Measurements from ENCODE around the gene ACYP2.
"Not testable (repeated sequence)": the region's sequence is repeated elsewhere in the genome, so short reads cannot be mapped to it uniquely, and the experiment has no call there.

ACYP2 gene

DNA sequence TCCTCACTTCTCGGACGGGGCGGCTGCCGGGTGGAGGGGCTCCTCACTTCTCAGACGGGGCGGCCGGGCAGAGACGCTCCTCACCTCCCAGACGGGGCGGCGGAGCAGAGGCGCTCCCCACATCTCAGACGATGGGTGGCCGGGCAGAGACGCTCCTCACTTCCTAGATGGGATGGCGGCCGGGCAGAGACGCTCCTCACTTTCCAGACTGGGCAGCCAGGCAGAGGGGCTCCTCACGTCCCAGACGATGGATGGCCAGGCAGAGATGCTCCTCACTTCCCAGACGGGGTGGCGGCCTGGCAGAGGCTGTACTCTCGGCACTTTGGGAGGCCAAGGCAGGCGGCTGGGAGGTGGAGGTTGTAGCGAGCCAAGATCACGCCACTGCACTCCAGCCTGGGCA is 19.3 kb upstream of the ACYP2 start:
- H3K4me1 ChIP-seq (ENCODE audit: control extremely low read depth in 1 of 4, control insufficient read depth in 4 of 4, insufficient read depth in 4 of 4, low read length in 3 of 4), result peaks cover 0 to 11% (median 0%) of the 10 kb centered on the region in 4 experiments

DNA sequence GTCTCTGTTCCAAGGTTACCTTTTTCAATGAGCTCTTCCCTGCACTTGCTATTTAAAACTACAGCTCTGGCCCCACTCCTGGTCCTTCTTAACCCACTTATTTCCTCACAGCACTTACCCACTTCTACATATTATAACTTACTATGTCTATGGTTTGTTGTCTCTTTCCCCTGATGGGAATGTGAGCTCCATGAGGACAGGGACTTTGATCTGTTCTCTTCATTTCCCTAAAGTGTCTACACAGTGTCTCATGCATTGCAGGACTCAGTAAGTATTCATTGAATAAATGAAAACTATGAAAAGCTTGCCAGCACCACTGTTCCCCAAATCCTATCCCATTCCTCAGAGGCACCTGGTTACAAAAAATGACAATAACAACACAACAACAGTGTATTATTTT is 18.3 kb upstream of the ACYP2 start:
- H3K36me3 ChIP-seq (ENCODE audit: control insufficient read depth in 4 of 4, insufficient read depth in 4 of 4, low read length in 3 of 4), result no peaks in the 10 kb centered on the region
- H3K4me1 ChIP-seq (ENCODE audit: control extremely low read depth in 1 of 4, control insufficient read depth in 4 of 4, insufficient read depth in 4 of 4, low read length in 3 of 4), result peaks cover 0 to 11% (median 0%) of the 10 kb centered on the region in 4 experiments
- DNase-seq, result no peak
- no peak overlapping the region for H3K27ac ChIP-seq (ENCODE audit: insufficient read depth in 1 of 2, low read depth in 1 of 2, low read length in 2 of 2, poor library complexity in 1 of 2, severe bottlenecking in 2 of 2)
- H3K27me3 ChIP-seq (replicated peaks in 2 of 5; ENCODE audit: control insufficient read depth in 4 of 5, insufficient read depth in 5 of 5, low read length in 4 of 5), result no peaks in the 10 kb centered on the region
- POLR2A ChIA-PET, result interaction anchor here (0.6 kb wide), 1 partner anchor 206 kb away, joined by 3 read pairs; no protein-coding TSS in a partner anchor
- CTCF ChIA-PET, result interaction anchor here (1.4 to 1.7 kb wide), 2 partner anchors 10 to 17 kb away, joined by 4 read pairs; no protein-coding TSS in a partner anchor
- no peaks in the 10 kb centered on the region for H3K9me3 ChIP-seq (ENCODE audit: control extremely low read depth in 1 of 5, control insufficient read depth in 4 of 5, insufficient read depth in 2 of 5, low read depth in 1 of 5, low read length in 4 of 5)
- H3K4me3 ChIP-seq (ENCODE audit: control insufficient read depth in 1 of 7, extremely low read depth in 1 of 7, insufficient read depth in 4 of 7, low read depth in 2 of 7, low read length in 6 of 7), result no peak overlapping the region

More for the DNA sequence above, 19.3 kb upstream of the ACYP2 start:
- DNase-seq; POLR2A ChIA-PET; H3K4me3 ChIP-seq (ENCODE audit: control insufficient read depth in 1 of 7, extremely low read depth in 1 of 7, insufficient read depth in 4 of 7, low read depth in 2 of 7, low read length in 6 of 7); H3K27me3 ChIP-seq (replicated peaks in 2 of 5; ENCODE audit: control insufficient read depth in 4 of 5, insufficient read depth in 5 of 5, low read length in 4 of 5); H3K27ac ChIP-seq (ENCODE audit: insufficient read depth in 1 of 2, low read depth in 1 of 2, low read length in 2 of 2, poor library complexity in 1 of 2, severe bottlenecking in 2 of 2); H3K36me3 ChIP-seq (ENCODE audit: control insufficient read depth in 4 of 4, insufficient read depth in 4 of 4, low read length in 3 of 4); H3K9me3 ChIP-seq (ENCODE audit: control extremely low read depth in 1 of 5, control insufficient read depth in 4 of 5, insufficient read depth in 2 of 5, low read depth in 1 of 5, low read length in 4 of 5); CTCF ChIA-PET: not testable (repeated sequence)
- WGBS (ENCODE audit: insufficient coverage), result no CpG with 5 or more reads among the region's 26 CpGs

DNA sequence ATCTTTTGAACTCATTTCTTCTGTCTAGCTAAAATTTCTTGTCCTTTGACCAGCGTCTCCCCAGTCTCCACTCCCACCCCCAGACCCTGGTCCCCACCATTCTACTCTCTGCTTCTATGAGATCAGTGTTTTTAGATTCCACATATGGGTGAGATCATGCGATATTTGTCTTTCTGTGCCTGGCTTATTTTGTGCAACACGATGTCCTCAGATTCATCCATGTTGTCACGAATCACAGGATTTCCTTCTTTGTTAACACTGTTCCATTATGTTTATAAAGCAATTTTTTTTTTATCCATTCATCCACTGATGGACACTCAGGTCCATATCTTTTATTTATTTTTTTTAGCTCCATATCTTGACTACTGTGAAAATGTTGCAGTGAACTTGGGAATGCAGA is 16.0 kb upstream of the ACYP2 start:
- ChIA-PET POLR2A (interaction anchor here (0.6 kb wide), 1 partner anchor 97 kb away, joined by 3 read pairs; no protein-coding TSS in a partner anchor), CTCF (interaction anchor here (0.9 kb wide), 1 partner anchor 9 kb away, joined by 3 read pairs; no protein-coding TSS in a partner anchor)
- Histone ChIP-seq H3K9me3 (ENCODE audit: control extremely low read depth in 1 of 5, control insufficient read depth in 4 of 5, insufficient read depth in 2 of 5, low read depth in 1 of 5, low read length in 4 of 5) (no peaks in the 10 kb centered on the region), H3K36me3 (ENCODE audit: control insufficient read depth in 4 of 4, insufficient read depth in 4 of 4, low read length in 3 of 4) (no peaks in the 10 kb centered on the region), H3K27me3 (replicated peaks in 2 of 5; ENCODE audit: control insufficient read depth in 4 of 5, insufficient read depth in 5 of 5, low read length in 4 of 5) (no peaks in the 10 kb centered on the region), H3K27ac (ENCODE audit: insufficient read depth in 1 of 2, low read depth in 1 of 2, low read length in 2 of 2, poor library complexity in 1 of 2, severe bottlenecking in 2 of 2) (no peak overlapping the region), H3K4me3 (ENCODE audit: control insufficient read depth in 1 of 7, extremely low read depth in 1 of 7, insufficient read depth in 4 of 7, low read depth in 2 of 7, low read length in 6 of 7) (no peak overlapping the region), H3K4me1 (ENCODE audit: control extremely low read depth in 1 of 4, control insufficient read depth in 4 of 4, insufficient read depth in 4 of 4, low read length in 3 of 4) (peaks cover 2 to 20% (median 6%) of the 10 kb centered on the region in 4 experiments)
- no peak for DNase-seq
- 100% methylated on average over 2 of the region's 4 CpGs for WGBS (ENCODE audit: insufficient coverage)

DNA sequence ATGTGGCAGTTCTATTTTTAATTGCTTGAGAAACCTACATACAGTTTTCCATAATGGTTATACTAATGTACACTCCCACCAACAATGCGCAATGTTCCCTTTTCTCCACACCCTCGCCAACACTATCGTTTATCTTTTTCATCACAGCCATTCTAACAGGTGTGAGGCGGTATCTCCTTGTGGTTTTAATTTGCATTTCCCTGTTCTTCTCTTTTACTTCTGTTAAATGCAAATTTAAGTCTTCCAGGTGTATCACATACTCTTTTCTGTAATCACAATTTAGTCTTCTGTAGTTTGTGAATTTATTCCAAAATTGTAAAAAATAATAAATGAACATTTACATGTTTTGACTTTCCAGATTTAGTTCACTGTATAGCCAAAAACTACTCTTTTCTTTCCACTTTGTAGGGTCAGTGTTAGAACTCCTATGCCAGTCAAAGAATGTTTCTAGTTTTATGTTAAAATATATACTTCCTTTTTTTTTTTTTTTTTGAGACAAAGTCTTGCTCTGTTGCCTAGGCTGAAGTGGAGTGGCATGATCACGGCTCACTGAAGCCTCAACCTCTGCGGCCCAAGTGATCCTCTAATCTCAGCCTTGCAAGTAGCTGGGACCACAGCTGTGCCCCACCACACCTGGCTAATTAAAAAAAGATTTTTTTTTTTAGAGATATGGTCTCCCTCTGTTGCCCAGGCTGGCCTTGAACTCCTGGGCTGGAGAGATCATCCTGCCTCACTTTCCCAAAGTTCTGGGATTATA is 15.4 kb upstream of the ACYP2 start:
- peak in 2 of 3 donors; percentile 27 to 56 for DNase-seq
- Histone ChIP-seq H3K36me3 (ENCODE audit: control insufficient read depth in 4 of 4, insufficient read depth in 4 of 4, low read length in 3 of 4) (no peaks in the 10 kb centered on the region), H3K4me3 (ENCODE audit: control insufficient read depth in 1 of 7, extremely low read depth in 1 of 7, insufficient read depth in 4 of 7, low read depth in 2 of 7, low read length in 6 of 7) (no peak overlapping the region), H3K27ac (ENCODE audit: insufficient read depth in 1 of 2, low read depth in 1 of 2, low read length in 2 of 2, poor library complexity in 1 of 2, severe bottlenecking in 2 of 2) (no peak overlapping the region), H3K9me3 (ENCODE audit: control extremely low read depth in 1 of 5, control insufficient read depth in 4 of 5, insufficient read depth in 2 of 5, low read depth in 1 of 5, low read length in 4 of 5) (no peaks in the 10 kb centered on the region), H3K4me1 (ENCODE audit: control extremely low read depth in 1 of 4, control insufficient read depth in 4 of 4, insufficient read depth in 4 of 4, low read length in 3 of 4) (peaks cover 2 to 20% (median 7%) of the 10 kb centered on the region in 4 experiments), H3K27me3 (replicated peaks in 2 of 5; ENCODE audit: control insufficient read depth in 4 of 5, insufficient read depth in 5 of 5, low read length in 4 of 5) (no peaks in the 10 kb centered on the region)
- ChIA-PET CTCF (interaction anchor here (0.7 kb wide), 1 partner anchor 271 kb away, joined by 3 read pairs; no protein-coding TSS in a partner anchor), POLR2A (no interaction called here)
- 71% methylated on average over 4 of the region's 6 CpGs for WGBS (ENCODE audit: insufficient coverage)

DNA sequence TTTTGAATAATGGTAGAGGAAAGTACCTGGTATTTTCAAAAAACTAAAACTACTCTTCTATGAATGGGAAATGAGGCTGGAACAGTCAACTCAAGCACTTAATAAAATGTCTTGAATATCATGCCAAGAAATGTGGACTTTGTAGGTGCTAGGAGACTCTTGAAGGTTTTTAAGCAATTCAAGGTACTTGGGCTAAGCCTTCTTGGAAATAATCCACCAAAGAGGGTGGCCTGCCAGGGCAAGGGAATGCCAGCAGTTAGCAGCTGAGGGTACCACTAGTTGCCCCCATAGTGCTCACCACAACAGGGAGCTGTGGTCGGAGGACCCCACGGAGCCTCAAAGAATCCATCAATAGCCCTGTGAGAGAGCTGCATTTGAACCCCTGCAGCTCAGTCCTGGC is 14.6 kb upstream of the ACYP2 start:
- Histone ChIP-seq H3K4me1 (ENCODE audit: control extremely low read depth in 1 of 4, control insufficient read depth in 4 of 4, insufficient read depth in 4 of 4, low read length in 3 of 4) (peaks cover 2 to 20% (median 7%) of the 10 kb centered on the region in 4 experiments), H3K27me3 (replicated peaks in 2 of 5; ENCODE audit: control insufficient read depth in 4 of 5, insufficient read depth in 5 of 5, low read length in 4 of 5) (no peaks in the 10 kb centered on the region), H3K27ac (ENCODE audit: insufficient read depth in 1 of 2, low read depth in 1 of 2, low read length in 2 of 2, poor library complexity in 1 of 2, severe bottlenecking in 2 of 2) (no peak overlapping the region), H3K9me3 (ENCODE audit: control extremely low read depth in 1 of 5, control insufficient read depth in 4 of 5, insufficient read depth in 2 of 5, low read depth in 1 of 5, low read length in 4 of 5) (no peaks in the 10 kb centered on the region), H3K4me3 (ENCODE audit: control insufficient read depth in 1 of 7, extremely low read depth in 1 of 7, insufficient read depth in 4 of 7, low read depth in 2 of 7, low read length in 6 of 7) (no peak overlapping the region), H3K36me3 (ENCODE audit: control insufficient read depth in 4 of 4, insufficient read depth in 4 of 4, low read length in 3 of 4) (no peaks in the 10 kb centered on the region)
- ChIA-PET CTCF (interaction anchor here (0.7 kb wide), 1 partner anchor 271 kb away, joined by 3 read pairs; no protein-coding TSS in a partner anchor), POLR2A (no interaction called here)
- no peak for DNase-seq
- 100% methylated on average over 2 of the region's 2 CpGs for WGBS (ENCODE audit: insufficient coverage)

DNA sequence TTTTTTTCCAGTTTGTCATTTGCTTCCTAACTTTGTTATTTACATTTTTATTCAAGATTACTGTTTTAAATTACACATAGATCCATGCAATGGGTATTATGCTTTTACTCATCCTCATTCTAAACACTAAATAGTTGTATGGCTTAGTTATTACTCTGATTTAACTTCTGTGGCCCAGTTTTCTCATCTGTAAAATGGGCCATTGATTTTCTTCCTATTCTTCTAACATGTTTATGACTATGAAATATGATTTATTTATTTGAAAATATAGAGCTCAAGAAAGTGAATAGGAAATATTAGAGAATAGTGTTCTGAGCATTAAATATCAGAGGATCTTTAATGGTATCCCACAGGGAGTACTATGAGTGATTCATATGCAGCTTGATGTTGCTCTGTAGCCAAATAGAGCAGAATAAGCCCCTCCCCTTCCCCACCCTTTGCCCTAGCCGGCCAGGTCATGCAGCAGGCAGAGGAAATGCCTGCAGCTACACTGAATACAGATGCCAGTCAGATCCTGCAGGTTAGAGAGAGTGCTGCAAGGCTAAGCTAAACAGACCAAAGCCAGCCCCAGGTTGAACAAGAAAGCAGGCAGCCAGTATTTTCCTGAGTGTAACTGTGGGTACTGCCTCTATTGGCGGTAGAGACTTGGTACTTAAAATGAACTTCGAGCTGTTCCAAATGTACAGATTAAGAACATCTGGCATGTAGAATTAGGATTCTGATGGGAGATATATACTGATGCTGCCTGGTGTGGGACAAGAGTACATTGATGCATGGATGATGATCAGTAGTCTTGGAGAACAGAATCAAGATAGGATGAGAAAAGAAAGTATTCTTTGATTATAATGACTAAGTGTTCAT is 11.7 kb upstream of the ACYP2 start:
- no peaks in the 10 kb centered on the region for H3K9me3 ChIP-seq (ENCODE audit: control extremely low read depth in 1 of 5, control insufficient read depth in 4 of 5, insufficient read depth in 2 of 5, low read depth in 1 of 5, low read length in 4 of 5)
- CTCF ChIA-PET, result interaction anchor here (0.5 to 2.4 kb wide), 6 partner anchors 11 to 551 kb away, joined by 3 to 10 read pairs (median 3); partner anchors contain the start of gene ACYP2

More for the DNA sequence above, 11.7 kb upstream of the ACYP2 start:
- DNase-seq, result peak; percentile 71 to 95 (median 92)
- Histone ChIP-seq H3K4me3 (ENCODE audit: control insufficient read depth in 1 of 7, extremely low read depth in 1 of 7, insufficient read depth in 4 of 7, low read depth in 2 of 7, low read length in 6 of 7) (peak overlapping the region in 1 of 7 experiments; percentile 20), H3K4me1 (ENCODE audit: control extremely low read depth in 1 of 4, control insufficient read depth in 4 of 4, insufficient read depth in 4 of 4, low read length in 3 of 4) (peaks cover 2 to 14% (median 7%) of the 10 kb centered on the region in 4 experiments), H3K36me3 (ENCODE audit: control insufficient read depth in 4 of 4, insufficient read depth in 4 of 4, low read length in 3 of 4) (no peaks in the 10 kb centered on the region), H3K27me3 (replicated peaks in 2 of 5; ENCODE audit: control insufficient read depth in 4 of 5, insufficient read depth in 5 of 5, low read length in 4 of 5) (no peaks in the 10 kb centered on the region), H3K27ac (ENCODE audit: insufficient read depth in 1 of 2, low read depth in 1 of 2, low read length in 2 of 2, poor library complexity in 1 of 2, severe bottlenecking in 2 of 2) (no peak overlapping the region)
- WGBS (ENCODE audit: insufficient coverage), result 7% methylated on average over 2 of the region's 3 CpGs
- POLR2A ChIA-PET, result interaction anchor here (0.7 kb wide), 1 partner anchor 12 kb away, joined by 3 read pairs; the partner anchor contains the start of gene ACYP2
